GM19238 (cell line): ENCODE data around the gene ABCA13.
"Not testable (repeated sequence)": the region's sequence is repeated elsewhere in the genome, so short reads cannot be mapped to it uniquely, and the experiment has no call there.

Experiments
- DNase-seq: peaks from one replicate; pipeline ENCODE4 v3.0.0; 2011; ENCODE audit warnings: low spot score; ENCODE audit not compliant: insufficient read length

Gene ABCA13

GRCh38 chr7:48171202-48171601 lies at the start of gene ABCA13:
ABCA13 (plus strand) TSS chr7:48171458; CDS start chr7:48171484, 26 bp downstream.
- DNase-seq, result no peak

GRCh38 chr7:48126037-48126436 lies 45.2 kb upstream of the ABCA13 start:
- DNase-seq, result no peak

GRCh38 chr7:48130658-48131108 lies 40.6 kb upstream of the ABCA13 start:
- no peak for DNase-seq

- no peak for DNase-seq
These were observed 38.5 kb upstream of the ABCA13 start for GRCh38 chr7:48132792-48133191.

- DNase-seq, result no peak
These were observed 31.8 kb upstream of the ABCA13 start for GRCh38 chr7:48139459-48139858.

- DNase-seq, result no peak
These were observed 31.1 kb upstream of the ABCA13 start for GRCh38 chr7:48140001-48140681.

- DNase-seq, result no peak
These were observed 29.7 kb upstream of the ABCA13 start for GRCh38 chr7:48141521-48141920.

- no peak for DNase-seq
These were observed 26.9 kb upstream of the ABCA13 start for GRCh38 chr7:48144291-48144768.

GRCh38 chr7:48147078-48147591 lies 24.1 kb upstream of the ABCA13 start:
- DNase-seq, result no peak

- DNase-seq, result not testable (repeated sequence)
These were observed 23.6 kb upstream of the ABCA13 start for GRCh38 chr7:48147690-48148089.

GRCh38 chr7:48148311-48148710 lies 22.9 kb upstream of the ABCA13 start:
- DNase-seq, result no peak

GRCh38 chr7:48149058-48149457 lies 22.2 kb upstream of the ABCA13 start:
- DNase-seq, result no peak

- no peak for DNase-seq
These were observed 21.2 kb upstream of the ABCA13 start for GRCh38 chr7:48150086-48150485.

GRCh38 chr7:48154792-48155413 lies 16.4 kb upstream of the ABCA13 start:
- DNase-seq, result no peak

- DNase-seq, result no peak
These were observed 12.9 kb upstream of the ABCA13 start for GRCh38 chr7:48158404-48158803.

- no peak for DNase-seq
These were observed 9.7 kb upstream of the ABCA13 start for GRCh38 chr7:48161407-48162125.

GRCh38 chr7:48165157-48165556 lies 6.1 kb upstream of the ABCA13 start:
- DNase-seq, result no peak

- DNase-seq, result no peak
These were observed 3.1 kb upstream of the ABCA13 start for GRCh38 chr7:48168159-48168558.

GRCh38 chr7:48170506-48170905 lies 752 bp upstream of the ABCA13 start:
- no peak for DNase-seq

GRCh38 chr7:48173313-48173712 lies 2.1 kb downstream of the ABCA13 start:
- DNase-seq, result no peak

GRCh38 chr7:48173756-48174382 lies 2.6 kb downstream of the ABCA13 start:
- no peak for DNase-seq

GRCh38 chr7:48175019-48175418 lies 3.8 kb downstream of the ABCA13 start:
- DNase-seq, result no peak
